ENCODE results near the gene GRWD1. TPM values are rescaled to one million over a fixed set of nuclear protein-coding genes. Genes with fewer than 3 reads are reported as not detected.

The GRWD1 gene
- total RNA-seq, 1 experiment from 2014 or later, result 56.7 TPM

DNA sequence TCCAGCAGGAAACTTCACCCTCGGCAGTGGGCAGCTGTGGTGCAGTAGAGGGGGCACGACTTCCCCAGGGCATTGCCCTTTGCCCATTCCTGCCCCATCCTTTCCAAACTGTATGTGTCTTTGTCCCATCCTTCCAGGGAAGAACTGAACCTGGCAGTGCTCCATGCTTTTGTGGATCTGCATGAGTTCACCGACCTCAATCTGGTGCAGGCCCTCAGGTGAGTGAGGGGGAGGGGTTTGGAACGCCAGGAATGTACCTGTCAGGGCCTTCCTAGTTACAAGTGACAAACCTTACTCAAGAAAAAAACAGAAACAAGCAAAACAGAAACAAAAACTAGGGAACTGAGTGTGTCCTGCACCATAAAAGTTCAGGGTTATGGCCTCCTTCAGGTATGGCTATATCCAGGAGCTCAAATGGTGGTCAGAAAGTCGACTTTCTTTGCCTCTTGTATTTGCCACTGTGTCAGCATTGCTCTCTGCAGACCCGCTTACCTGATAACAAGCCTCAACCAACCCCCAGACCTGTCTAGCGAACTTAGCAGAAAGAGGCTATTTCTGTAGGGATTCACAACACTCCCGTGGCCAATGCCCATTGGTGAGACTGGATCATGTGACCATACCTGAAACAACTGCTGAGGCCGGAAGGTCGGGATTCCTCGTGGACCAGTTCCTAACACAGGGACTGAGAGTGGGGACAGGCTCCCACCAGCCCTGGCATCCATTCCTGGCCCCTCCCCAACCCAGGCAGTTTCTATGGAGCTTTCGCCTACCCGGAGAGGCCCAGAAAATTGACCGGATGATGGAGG, 27.6 kb downstream of the GRWD1 start:
- ChIA-PET POLR2A (interaction anchor here (0.6 to 1.3 kb wide), 2 partner anchors 20 to 201 kb away, joined by 5 to 7 read pairs; no protein-coding TSS in a partner anchor), CTCF (no interaction called here)
- in situ Hi-C loops (cut with HindIII; ENCODE audit: low pct_unique_long_range_greater_than_20kb, low sequenced_read_pairs) (no loop called here), intact Hi-C loops (cut with micrococcal nuclease; ENCODE audit: unreplicated experiment) (no loop called here)
- TF ChIP-seq POLR2AphosphoS5 (IDR thresholded peaks at IDR 0.05; ENCODE audit: low read depth, low read length) (no peak), SIN3A (IDR thresholded peaks at IDR 0.05; ENCODE audit: borderline replicate concordance, insufficient read depth, low read depth, low read length) (no peak), TCF7L2 (IDR thresholded peaks at IDR 0.05; ENCODE audit: low read depth, low read length) (no peak)
- TF ChIP-seq, protein P1, sequence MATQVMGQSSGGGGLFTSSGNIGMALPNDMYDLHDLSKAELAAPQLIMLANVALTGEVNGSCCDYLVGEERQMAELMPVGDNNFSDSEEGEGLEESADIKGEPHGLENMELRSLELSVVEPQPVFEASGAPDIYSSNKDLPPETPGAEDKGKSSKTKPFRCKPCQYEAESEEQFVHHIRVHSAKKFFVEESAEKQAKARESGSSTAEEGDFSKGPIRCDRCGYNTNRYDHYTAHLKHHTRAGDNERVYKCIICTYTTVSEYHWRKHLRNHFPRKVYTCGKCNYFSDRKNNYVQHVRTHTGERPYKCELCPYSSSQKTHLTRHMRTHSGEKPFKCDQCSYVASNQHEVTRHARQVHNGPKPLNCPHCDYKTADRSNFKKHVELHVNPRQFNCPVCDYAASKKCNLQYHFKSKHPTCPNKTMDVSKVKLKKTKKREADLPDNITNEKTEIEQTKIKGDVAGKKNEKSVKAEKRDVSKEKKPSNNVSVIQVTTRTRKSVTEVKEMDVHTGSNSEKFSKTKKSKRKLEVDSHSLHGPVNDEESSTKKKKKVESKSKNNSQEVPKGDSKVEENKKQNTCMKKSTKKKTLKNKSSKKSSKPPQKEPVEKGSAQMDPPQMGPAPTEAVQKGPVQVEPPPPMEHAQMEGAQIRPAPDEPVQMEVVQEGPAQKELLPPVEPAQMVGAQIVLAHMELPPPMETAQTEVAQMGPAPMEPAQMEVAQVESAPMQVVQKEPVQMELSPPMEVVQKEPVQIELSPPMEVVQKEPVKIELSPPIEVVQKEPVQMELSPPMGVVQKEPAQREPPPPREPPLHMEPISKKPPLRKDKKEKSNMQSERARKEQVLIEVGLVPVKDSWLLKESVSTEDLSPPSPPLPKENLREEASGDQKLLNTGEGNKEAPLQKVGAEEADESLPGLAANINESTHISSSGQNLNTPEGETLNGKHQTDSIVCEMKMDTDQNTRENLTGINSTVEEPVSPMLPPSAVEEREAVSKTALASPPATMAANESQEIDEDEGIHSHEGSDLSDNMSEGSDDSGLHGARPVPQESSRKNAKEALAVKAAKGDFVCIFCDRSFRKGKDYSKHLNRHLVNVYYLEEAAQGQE (IDR thresholded peaks at IDR 0.05; ENCODE audit: insufficient read depth in 1 of 2, low read depth in 2 of 2, low read length in 1 of 2), result no peak
- TF ChIP-seq, protein P2, sequence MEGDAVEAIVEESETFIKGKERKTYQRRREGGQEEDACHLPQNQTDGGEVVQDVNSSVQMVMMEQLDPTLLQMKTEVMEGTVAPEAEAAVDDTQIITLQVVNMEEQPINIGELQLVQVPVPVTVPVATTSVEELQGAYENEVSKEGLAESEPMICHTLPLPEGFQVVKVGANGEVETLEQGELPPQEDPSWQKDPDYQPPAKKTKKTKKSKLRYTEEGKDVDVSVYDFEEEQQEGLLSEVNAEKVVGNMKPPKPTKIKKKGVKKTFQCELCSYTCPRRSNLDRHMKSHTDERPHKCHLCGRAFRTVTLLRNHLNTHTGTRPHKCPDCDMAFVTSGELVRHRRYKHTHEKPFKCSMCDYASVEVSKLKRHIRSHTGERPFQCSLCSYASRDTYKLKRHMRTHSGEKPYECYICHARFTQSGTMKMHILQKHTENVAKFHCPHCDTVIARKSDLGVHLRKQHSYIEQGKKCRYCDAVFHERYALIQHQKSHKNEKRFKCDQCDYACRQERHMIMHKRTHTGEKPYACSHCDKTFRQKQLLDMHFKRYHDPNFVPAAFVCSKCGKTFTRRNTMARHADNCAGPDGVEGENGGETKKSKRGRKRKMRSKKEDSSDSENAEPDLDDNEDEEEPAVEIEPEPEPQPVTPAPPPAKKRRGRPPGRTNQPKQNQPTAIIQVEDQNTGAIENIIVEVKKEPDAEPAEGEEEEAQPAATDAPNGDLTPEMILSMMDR (IDR thresholded peaks at IDR 0.05), result no peak
- Histone ChIP-seq H3K4me3 (ENCODE audit: low read depth in 2 of 2, low read length in 2 of 2) (no peak overlapping the region), H3K9me3 (ENCODE audit: control insufficient read depth, insufficient read depth, low read depth, low read length) (no peaks in the 10 kb centered on the region), H3K27me3 (ENCODE audit: control insufficient read depth, insufficient read depth, low read length) (no peaks in the 10 kb centered on the region), H3K27ac (ENCODE audit: low read length) (no peak overlapping the region), H3K36me3 (ENCODE audit: control insufficient read depth, insufficient read depth, low read length) (peaks cover 2% of the 10 kb centered on the region), H3K4me1 (ENCODE audit: control insufficient read depth, insufficient read depth, low read length) (peaks cover 1% of the 10 kb centered on the region)
- no TSS peak for BruUV-seq (replicated peaks)
- DNase-seq (ENCODE audit: low read depth, low spot score) (no peak), ATAC-seq (no peak)

DNA sequence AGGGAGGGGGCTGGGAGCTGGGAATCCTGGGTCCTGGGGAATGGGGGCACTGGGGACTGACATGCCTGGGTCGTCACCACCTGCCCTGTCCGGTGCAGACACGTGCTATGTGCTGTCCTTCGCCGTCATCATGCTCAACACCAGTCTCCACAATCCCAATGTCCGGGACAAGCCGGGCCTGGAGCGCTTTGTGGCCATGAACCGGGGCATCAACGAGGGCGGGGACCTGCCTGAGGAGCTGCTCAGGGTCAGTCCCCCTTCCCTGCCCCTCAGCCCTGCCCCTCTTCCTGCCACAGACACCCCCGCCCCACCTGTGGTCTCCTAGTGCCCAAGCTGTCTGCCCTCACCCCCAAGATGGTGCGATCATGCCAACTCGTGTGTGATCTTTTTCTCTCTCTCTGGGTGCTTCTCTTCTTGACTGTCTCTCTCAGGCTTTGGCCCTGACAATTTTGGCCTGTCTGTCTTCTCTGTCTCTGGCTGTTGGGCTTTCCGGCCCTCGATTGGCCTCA, 28.4 kb downstream of the GRWD1 start:
- TF ChIP-seq POLR2AphosphoS5 (IDR thresholded peaks at IDR 0.05; ENCODE audit: low read depth, low read length) (no peak), SIN3A (IDR thresholded peaks at IDR 0.05; ENCODE audit: borderline replicate concordance, insufficient read depth, low read depth, low read length) (no peak), TCF7L2 (IDR thresholded peaks at IDR 0.05; ENCODE audit: low read depth, low read length) (no peak)
- TF ChIP-seq, protein P1 (IDR thresholded peaks at IDR 0.05; ENCODE audit: insufficient read depth in 1 of 2, low read depth in 2 of 2, low read length in 1 of 2), result no peak
- TF ChIP-seq, protein P2 (IDR thresholded peaks at IDR 0.05), result no peak
- Histone ChIP-seq H3K27ac (ENCODE audit: low read length) (no peak overlapping the region), H3K27me3 (ENCODE audit: control insufficient read depth, insufficient read depth, low read length) (no peaks in the 10 kb centered on the region), H3K9me3 (ENCODE audit: control insufficient read depth, insufficient read depth, low read depth, low read length) (no peaks in the 10 kb centered on the region), H3K36me3 (ENCODE audit: control insufficient read depth, insufficient read depth, low read length) (peaks cover 2% of the 10 kb centered on the region), H3K4me3 (ENCODE audit: low read depth in 2 of 2, low read length in 2 of 2) (no peak overlapping the region), H3K4me1 (ENCODE audit: control insufficient read depth, insufficient read depth, low read length) (no peaks in the 10 kb centered on the region; the same call in 1 of the 2 replicates)
- DNase-seq (ENCODE audit: low read depth, low spot score), result no peak
- ATAC-seq, result no peak
- in situ Hi-C loops (cut with HindIII; ENCODE audit: low pct_unique_long_range_greater_than_20kb, low sequenced_read_pairs), result no loop called here
- ChIA-PET POLR2A (no interaction called here), CTCF (no interaction called here)
- intact Hi-C loops (cut with micrococcal nuclease; ENCODE audit: unreplicated experiment), result no loop called here
- BruUV-seq (replicated peaks), result no TSS peak
